BE2C (cell line): ENCODE results near the gene MARCHF11.

Experiments used
- DNase-seq: peaks from one replicate; pipeline ENCODE4 v3.0.0-alpha.2; 2020
- H3K27me3 ChIP-seq: fragments of 250-450 bp; sonication (Bioruptor Pico); 2 replicates; pipeline ENCODE4 v1.5.1; 2020; ENCODE audit warnings: mild to moderate bottlenecking
- H3K36me3 ChIP-seq: fragments of 250-450 bp; sonication (Bioruptor Pico); 2 replicates; pipeline ENCODE4 v1.5.1; 2020; ENCODE audit warnings: mild to moderate bottlenecking
- H3K4me1 ChIP-seq: fragments of 250-450 bp; sonication (Bioruptor Pico); 2 replicates; pipeline ENCODE4 v1.5.1; 2020
- H3K4me3 ChIP-seq: 2 replicates; pipeline ENCODE4 v1.5.1; 2011; ENCODE audit warnings: low read depth, low read length
- H3K9me3 ChIP-seq: fragments of 250-450 bp; sonication (Bioruptor Pico); 2 replicates; pipeline ENCODE4 v1.5.1; 2020
- TF ChIP-seq, protein P1 (sequence below): IDR thresholded peaks from 2 replicates; pipeline ENCODE4 v1.5.1; 2012; ENCODE audit warnings: mild to moderate bottlenecking, low read depth, low read length

The MARCHF11 gene

DNA sequence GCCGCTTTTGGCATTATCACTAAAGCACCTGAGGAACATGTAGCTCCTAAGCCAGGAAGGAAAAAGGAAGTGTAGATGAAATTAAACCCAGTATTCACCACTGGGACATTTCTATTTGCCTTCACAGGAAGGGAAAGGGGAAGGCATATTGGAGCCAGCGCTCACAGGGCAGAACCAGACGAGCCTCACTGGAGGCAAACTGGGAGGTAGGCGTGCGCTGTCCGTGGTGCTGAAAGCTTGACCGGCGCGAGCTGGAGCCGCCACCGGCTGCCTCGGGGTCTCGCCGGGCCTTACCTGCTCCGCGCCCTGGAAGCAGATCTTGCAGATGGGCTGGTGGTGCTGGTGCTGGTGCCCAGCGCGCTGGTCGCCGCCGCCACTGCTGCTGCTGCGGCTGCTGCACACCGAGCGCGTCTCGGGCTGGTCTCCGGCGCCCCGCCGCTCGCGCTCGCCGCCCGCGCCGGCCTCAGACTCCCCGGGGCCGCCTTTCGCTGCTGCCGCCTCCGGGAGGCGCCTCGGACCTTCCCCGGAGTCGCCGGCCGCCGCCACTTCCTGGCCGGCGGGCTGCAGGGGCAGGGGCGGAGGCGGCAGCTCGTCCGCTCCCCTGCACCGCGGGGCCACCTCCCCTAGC lies 732 bp downstream of the MARCHF11 start:
- TF ChIP-seq, protein P1, sequence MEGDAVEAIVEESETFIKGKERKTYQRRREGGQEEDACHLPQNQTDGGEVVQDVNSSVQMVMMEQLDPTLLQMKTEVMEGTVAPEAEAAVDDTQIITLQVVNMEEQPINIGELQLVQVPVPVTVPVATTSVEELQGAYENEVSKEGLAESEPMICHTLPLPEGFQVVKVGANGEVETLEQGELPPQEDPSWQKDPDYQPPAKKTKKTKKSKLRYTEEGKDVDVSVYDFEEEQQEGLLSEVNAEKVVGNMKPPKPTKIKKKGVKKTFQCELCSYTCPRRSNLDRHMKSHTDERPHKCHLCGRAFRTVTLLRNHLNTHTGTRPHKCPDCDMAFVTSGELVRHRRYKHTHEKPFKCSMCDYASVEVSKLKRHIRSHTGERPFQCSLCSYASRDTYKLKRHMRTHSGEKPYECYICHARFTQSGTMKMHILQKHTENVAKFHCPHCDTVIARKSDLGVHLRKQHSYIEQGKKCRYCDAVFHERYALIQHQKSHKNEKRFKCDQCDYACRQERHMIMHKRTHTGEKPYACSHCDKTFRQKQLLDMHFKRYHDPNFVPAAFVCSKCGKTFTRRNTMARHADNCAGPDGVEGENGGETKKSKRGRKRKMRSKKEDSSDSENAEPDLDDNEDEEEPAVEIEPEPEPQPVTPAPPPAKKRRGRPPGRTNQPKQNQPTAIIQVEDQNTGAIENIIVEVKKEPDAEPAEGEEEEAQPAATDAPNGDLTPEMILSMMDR, result no peak
- H3K27me3 ChIP-seq, result no peaks in the 10 kb centered on the region
- peaks cover 6% of the 10 kb centered on the region for H3K4me1 ChIP-seq
- peaks cover 26% of the 10 kb centered on the region for H3K36me3 ChIP-seq
- H3K4me3 ChIP-seq, result peak overlapping the region; percentile 84
- peak; percentile 72 for DNase-seq
- H3K9me3 ChIP-seq, result no peaks in the 10 kb centered on the region

DNA sequence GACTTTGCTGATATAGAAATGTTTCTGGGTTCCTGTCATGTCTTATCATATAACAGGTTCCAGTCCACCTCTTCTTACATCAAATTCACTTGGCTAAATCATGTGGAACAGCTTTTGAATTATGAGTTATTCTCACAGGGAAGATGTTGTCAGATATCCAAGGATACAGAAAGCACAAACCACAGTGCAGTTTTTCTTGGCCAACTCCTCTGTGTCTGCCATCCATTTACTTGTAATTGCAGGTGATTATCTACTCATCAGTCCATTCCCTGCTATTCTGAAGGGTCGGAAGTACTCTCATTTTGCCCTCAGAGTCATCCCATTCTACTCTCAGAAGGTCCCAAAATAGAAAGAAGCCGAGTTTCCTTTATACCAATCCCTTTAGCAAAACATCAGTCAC lies 10.0 kb downstream of the MARCHF11 start:
- Histone ChIP-seq H3K27me3 (no peaks in the 10 kb centered on the region), H3K4me1 (peaks cover 18% of the 10 kb centered on the region), H3K4me3 (peak overlapping the region; percentile 19; the same call in 1 of the 2 replicates), H3K36me3 (peaks cover 11% of the 10 kb centered on the region), H3K9me3 (no peaks in the 10 kb centered on the region)
- peak; percentile 56 for DNase-seq
- TF ChIP-seq, protein P1, result no peak

DNA sequence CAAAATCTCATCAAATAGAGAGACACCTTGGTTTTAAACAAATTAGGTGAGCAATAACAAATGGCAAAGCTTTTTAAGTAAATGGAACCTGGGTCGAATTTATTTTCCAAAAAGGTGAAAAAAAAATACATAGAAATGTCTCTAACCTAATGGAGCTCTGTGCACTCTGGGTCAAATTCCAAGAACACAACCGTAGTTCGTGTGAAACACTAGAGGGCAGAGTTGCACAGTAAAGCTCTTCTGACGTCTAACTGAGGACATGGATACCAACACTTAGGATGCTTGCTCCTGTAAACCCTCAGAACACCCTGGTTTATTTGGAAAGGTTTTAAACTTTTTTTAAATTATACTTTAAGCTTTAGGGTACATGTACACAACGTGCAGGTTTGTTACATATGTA lies 18.9 kb downstream of the MARCHF11 start:
- Histone ChIP-seq H3K36me3 (peaks cover 4% of the 10 kb centered on the region; the same call in 1 of the 2 replicates), H3K27me3 (no peaks in the 10 kb centered on the region), H3K9me3 (no peaks in the 10 kb centered on the region), H3K4me3 (no peak overlapping the region), H3K4me1 (peaks cover 11% of the 10 kb centered on the region; the same call in 1 of the 2 replicates)
- TF ChIP-seq, protein P1, result peak; percentile 90
- peak; percentile 64 for DNase-seq

DNA sequence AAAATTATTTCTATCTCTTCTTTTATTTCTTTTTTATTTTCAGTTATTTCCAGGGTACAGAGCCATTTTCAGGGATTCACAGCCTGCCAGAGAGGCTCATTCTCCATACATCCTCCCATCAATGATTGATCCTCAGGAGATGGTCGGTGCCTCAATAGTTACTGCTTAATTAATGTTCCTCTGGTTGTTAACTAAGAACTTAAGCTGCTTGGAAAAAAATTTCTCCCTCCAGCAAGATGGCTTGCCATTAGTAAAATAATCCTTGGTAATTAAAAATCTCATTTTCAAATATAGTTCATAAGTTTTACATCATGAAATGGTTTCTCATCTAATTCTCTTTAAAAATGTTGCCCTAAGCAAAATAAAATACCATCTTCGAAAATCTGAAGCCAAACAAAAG lies 20.0 kb downstream of the MARCHF11 start:
- Histone ChIP-seq H3K4me1 (peaks cover 13% of the 10 kb centered on the region; the same call in 1 of the 2 replicates), H3K27me3 (no peaks in the 10 kb centered on the region), H3K9me3 (no peaks in the 10 kb centered on the region), H3K4me3 (no peak overlapping the region), H3K36me3 (peaks cover 4% of the 10 kb centered on the region; the same call in 1 of the 2 replicates)
- TF ChIP-seq, protein P1, result no peak
- no peak for DNase-seq

DNA sequence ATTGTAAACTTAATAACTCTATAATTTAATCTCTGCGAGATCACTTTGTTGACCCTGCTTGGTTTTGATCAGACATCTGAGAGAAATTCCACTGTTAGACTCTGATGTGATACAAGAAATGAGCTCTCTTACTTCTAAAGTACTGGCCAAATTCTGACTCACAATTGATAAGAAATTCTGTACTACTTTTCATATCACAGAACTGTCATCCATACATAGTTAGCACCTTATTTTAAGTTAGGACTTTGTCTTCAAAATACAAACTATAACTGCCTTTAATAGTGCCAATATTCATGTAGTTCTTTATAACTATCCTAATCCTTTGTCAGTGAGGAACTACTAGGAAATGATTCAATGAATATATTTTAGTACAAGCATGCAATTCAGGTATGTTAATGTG lies 23.4 kb downstream of the MARCHF11 start:
- H3K4me3 ChIP-seq, result no peak overlapping the region
- DNase-seq, result no peak
- H3K27me3 ChIP-seq, result no peaks in the 10 kb centered on the region
- H3K4me1 ChIP-seq, result peaks cover 17% of the 10 kb centered on the region
- no peaks in the 10 kb centered on the region for H3K9me3 ChIP-seq
- TF ChIP-seq, protein P1, result no peak
- H3K36me3 ChIP-seq, result peaks cover 4% of the 10 kb centered on the region; the same call in 1 of the 2 replicates

DNA sequence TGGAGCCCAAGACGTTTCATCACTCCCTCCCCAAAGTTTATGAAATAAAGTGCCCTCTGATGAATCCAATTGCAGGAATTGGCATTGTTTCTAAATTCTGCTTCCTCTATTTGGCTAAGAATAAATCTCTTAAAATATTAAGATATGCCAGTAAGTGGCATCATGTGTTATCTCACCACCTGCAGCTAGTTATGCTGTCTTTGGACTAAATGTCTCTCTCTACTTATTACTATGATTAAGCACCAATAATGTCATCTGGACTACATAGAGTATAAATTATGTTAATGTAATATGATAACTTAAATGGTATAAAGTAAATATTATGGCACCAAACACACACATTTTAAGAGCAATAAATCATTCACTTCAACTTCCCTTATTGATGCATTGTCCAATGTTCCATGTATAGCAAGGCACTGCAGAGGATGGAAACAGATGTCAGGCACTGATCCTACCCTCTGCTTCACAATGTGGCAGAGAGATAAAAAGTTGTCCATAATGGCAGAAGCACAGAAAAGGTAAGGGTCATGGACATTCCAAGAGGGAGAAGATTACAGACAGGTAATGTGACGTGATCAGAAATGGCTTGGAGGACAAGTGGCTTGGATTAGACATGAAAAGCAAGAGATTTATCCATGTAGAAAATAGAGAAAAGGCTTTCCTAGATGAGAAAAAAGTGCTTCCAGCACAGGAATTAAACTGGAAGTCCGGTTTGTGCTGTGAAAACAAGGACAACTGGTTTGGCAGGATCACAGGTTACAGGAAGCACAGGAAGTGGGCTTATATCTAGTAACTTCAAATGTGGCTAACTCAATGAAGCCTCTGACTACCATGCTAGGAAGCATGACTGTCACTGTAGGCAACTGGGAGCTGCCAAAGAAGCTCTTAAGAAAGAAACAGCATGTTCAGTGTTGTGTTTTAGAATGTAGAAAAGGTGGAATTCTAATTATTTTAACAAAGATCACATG lies 26.7 kb downstream of the MARCHF11 start:
- H3K27me3 ChIP-seq, result no peaks in the 10 kb centered on the region
- peaks cover 5% of the 10 kb centered on the region for H3K36me3 ChIP-seq
- H3K4me3 ChIP-seq, result no peak overlapping the region
- peaks cover 17% of the 10 kb centered on the region for H3K4me1 ChIP-seq
- DNase-seq, result peak; percentile 35
- TF ChIP-seq, protein P1, result no peak
- H3K9me3 ChIP-seq, result no peaks in the 10 kb centered on the region
